ENCODE data around the gene CA9.

The CA9 gene

GRCh38 chr9:35705372-35705771 is 31.6 kb downstream of the CA9 start:
- TF ChIP-seq CTCF (IDR thresholded peaks at IDR 0.05; ENCODE audit: control extremely low read depth, extremely low read depth, low read depth, missing control alignments) = no peak
- ChIA-PET CTCF (interaction anchor here (1.0 to 19.1 kb wide), 6 partner anchors 9 to 41 kb away, joined by 3 to 224 read pairs (median 4); partner anchors contain the start of gene ARHGEF39), POLR2A (no interaction called here)

GRCh38 chr9:35705836-35706430 is 32.2 kb downstream of the CA9 start:
- TF ChIP-seq CTCF (IDR thresholded peaks at IDR 0.05; ENCODE audit: control extremely low read depth, extremely low read depth, low read depth, missing control alignments) = no peak
- DNase-seq (ENCODE audit: extremely low spot score) = no peak
- ChIA-PET CTCF (interaction anchor here (1.1 to 19.1 kb wide), 6 partner anchors 9 to 47 kb away, joined by 3 to 224 read pairs (median 4); no protein-coding TSS in a partner anchor), POLR2A (no interaction called here)

More at GRCh38 chr9:35705372-35705771, 31.6 kb downstream of the CA9 start:
- no peak for DNase-seq (ENCODE audit: extremely low spot score)

GRCh38 chr9:35706951-35707350 is 33.2 kb downstream of the CA9 start:
- no peak for TF ChIP-seq CTCF (IDR thresholded peaks at IDR 0.05; ENCODE audit: control extremely low read depth, extremely low read depth, low read depth, missing control alignments)
- CTCF ChIA-PET = interaction anchor here (1.1 to 19.1 kb wide), 3 partner anchors 11 to 48 kb away, joined by 4 to 224 read pairs (median 8); no protein-coding TSS in a partner anchor
- POLR2A ChIA-PET = no interaction called here
- no peak for DNase-seq (ENCODE audit: extremely low spot score)

- no peak for DNase-seq (ENCODE audit: extremely low spot score)
- POLR2A ChIA-PET = interaction anchor here (0.6 to 1.1 kb wide), 2 partner anchors 9 to 92 kb away, joined by 3 to 11 read pairs; no protein-coding TSS in a partner anchor
- TF ChIP-seq CTCF (IDR thresholded peaks at IDR 0.05; ENCODE audit: control extremely low read depth, extremely low read depth, low read depth, missing control alignments) = no peak
- CTCF ChIA-PET = interaction anchor here (1.0 to 19.1 kb wide), 4 partner anchors 12 to 61 kb away, joined by 3 to 224 read pairs (median 6); no protein-coding TSS in a partner anchor
Observed at GRCh38 chr9:35708146-35708545, 34.4 kb downstream of the CA9 start.

GRCh38 chr9:35710818-35711500 is 37.2 kb downstream of the CA9 start:
- ChIA-PET CTCF (interaction anchor here (1.3 to 19.1 kb wide), 4 partner anchors 10 to 28 kb away, joined by 3 to 224 read pairs (median 6); no protein-coding TSS in a partner anchor), POLR2A (interaction anchor here (0.5 kb wide), 1 partner anchor 81 kb away, joined by 5 read pairs; no protein-coding TSS in a partner anchor)
- no peak for TF ChIP-seq CTCF (IDR thresholded peaks at IDR 0.05; ENCODE audit: control extremely low read depth, extremely low read depth, low read depth, missing control alignments)
- no peak for DNase-seq (ENCODE audit: extremely low spot score)

All from GM10248 (cell line).